HG03097 (cell line): ENCODE measurements around the gene FRS2.
"Not testable (repeated sequence)": the region's sequence is repeated elsewhere in the genome, so short reads cannot be mapped to it uniquely, and the experiment has no call there.

ENCODE experiments used
- ATAC-seq: cut with Tn5 transposase; IDR thresholded peaks from one replicate; pipeline ENCODE4 v1.9.1; 2021; ENCODE audit not compliant: unreplicated experiment, low FRiP score

Gene FRS2

DNA sequence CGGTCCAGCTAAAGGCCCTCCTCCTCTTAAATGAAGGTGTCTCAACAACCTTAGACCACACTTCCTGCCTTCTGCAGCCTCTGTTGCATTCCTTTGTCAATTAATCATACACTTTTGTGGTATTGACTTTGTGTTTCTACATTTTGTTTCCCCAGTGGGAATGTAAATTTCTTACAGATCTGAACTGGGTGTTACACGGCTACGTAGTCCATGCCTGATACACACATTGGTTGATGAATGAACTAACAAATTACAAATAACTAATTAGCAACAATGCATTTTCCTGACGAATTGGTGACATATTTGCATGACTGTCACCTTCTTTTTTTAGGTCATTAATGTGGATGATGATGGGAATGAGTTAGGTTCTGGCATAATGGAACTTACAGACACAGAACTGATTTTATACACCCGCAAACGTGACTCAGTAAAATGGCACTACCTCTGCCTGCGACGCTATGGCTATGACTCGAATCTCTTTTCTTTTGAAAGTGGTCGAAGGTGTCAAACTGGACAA lies 99.9 kb downstream of the FRS2 start:
- ATAC-seq, result no peak

DNA sequence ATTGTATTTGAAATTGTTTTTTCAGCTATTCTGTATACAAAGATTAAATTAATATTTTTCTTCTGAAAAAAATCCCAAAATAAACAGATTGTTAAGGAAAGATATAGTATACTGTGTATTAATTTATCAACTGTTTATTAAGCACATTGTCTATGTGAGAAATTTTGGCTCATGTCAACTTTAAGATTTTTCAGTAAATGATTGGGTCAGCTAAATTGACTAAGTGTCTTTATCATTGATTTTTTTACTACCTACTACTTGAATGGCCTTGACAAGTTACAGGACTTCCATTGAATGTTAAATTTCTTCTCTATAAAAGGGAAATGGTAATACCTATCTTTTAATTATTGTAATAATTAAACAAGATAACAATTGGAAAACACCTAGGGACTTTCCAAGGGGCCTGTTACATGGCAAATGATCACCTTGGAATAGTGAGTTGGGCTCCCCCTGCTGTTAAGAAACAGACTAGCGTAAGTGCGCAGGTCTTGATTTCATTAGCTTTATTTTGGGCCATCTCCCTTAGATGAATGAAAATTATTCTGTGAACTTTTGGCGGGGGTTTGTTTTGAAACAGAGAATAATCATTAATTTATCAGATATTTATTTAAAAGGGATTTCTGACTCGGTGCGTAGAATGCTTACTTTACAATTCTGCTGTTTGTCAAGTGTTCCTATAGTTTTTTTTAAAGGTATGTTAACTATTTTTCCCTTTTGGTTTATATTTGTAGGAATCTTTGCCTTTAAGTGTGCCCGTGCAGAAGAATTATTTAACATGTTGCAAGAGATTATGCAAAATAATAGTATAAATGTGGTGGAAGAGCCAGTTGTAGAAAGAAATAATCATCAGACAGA lies 100.6 kb downstream of the FRS2 start:
- ATAC-seq, result peak; percentile 55

DNA sequence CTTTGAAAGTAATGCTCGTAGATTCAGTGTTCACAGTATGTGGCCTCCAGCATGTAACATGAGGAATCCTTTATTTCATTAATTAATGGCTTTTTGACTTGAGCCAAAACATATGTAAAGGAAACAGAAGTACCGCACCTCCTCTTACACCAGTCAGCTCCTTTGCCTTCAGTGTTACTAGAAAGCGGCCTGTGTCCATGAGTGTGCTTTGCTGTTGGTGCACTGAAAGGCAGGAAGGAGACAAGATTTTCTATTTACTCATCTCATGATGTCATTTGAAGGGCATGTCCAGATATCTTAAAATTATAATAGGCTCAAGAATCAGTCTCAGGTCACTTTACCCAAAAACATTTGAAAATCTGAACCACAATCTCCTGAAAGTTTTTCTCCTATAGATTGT lies 105.2 kb downstream of the FRS2 start:
- no peak for ATAC-seq

DNA sequence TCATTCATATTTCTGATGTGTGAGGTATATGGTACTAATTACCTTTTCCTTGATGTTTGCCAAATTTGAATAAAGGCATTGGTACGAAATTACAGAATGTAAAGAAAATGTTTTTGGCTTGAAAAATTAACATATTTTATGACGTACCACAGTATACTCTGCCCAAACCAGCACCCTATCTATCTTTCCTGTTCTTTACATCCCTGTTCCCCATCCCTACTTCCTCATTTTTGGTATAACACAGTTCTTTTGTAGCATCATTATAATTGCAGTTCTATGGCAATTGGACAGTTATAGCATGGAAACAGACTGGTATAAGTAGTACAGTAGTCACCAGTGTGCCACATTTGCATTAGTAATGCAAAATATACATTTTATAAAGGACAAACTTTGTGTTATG lies 108.1 kb downstream of the FRS2 start:
- ATAC-seq, result no peak

DNA sequence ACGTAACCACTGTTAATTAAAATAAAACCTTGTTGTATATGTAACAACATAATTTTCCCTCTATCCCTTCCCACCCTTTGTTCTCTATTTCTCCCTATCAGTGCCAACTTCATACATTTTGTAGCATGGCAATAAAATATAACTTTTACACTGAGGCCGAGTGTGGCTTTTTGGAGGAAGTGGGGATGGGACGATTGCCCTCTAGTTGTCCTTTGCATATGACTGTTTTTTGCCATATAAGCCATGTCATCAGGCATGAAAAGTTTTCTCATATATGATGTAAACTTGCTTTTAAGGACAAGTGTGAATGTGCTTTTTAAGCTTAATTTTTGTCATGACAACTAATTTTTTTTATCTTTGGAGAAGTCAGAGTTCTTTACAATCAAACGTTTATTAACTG lies 108.8 kb downstream of the FRS2 start:
- no peak for ATAC-seq

DNA sequence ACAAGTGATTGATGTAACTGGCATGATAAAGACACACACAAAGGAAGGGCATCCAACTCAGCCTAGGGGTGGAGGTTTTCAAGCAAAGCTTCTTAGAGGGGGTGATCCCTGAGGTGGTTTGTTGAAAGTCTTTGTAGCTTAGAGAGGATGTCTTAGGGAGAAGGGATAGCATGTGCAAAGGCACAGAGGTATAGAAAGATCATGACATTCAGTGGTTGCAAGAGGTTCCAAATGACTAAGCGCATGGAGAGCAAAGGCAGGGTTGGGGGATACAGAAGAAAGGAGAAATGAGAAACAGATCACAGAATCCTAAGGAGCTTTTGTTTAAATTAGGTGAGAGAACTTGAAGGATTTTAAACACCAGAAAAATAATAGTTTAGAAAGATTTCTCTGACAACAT lies 109.9 kb downstream of the FRS2 start:
- no peak for ATAC-seq

DNA sequence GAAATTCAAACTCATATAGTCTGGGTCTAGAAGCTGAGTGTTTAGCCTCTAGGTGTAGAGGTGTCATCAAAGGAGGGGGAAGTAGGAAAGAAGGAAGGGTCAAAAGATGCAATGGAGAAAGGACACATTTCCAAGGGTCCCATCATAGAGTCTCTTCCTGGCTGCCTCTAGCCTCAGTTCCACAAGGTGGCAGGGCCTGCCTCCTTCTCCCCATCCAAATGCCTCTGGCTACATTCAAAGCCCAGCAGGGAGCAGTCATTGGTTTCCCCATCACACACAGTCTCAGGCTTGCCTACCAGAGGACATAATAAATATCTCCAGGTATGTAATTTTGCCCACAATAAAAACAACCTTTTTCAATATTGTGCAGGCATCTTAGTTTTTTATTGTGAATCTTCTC lies 113.0 kb downstream of the FRS2 start:
- no peak for ATAC-seq

- peak; percentile 92 for ATAC-seq
Observed at GRCh38 chr12:69585189-69586062, 115.2 kb downstream of the FRS2 start, which contains the start of gene CCT2. Gene CCT2, plus strand, starts transcription at chr12:69585459. Its CDS starts 63 bp downstream, at chr12:69585522.

DNA sequence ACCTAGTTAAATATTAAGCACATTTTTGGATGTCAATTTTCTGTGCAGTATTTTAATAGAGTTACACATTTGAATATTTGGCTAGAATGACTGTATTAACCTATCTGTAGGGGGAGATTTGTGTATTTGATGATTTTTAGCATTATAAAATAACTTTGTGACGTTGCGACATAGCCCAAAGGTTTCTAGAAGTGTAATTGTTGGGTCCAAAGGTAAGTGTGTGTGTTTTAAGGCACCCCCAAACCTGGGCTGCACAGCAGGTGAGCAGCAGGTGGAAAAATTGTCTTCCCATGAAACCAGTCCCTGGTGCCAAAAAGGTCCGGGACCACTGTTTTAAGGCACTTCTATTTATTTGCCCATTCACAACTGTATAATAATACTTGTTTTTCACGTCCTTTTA lies 118.3 kb downstream of the FRS2 start:
- no peak for ATAC-seq

DNA sequence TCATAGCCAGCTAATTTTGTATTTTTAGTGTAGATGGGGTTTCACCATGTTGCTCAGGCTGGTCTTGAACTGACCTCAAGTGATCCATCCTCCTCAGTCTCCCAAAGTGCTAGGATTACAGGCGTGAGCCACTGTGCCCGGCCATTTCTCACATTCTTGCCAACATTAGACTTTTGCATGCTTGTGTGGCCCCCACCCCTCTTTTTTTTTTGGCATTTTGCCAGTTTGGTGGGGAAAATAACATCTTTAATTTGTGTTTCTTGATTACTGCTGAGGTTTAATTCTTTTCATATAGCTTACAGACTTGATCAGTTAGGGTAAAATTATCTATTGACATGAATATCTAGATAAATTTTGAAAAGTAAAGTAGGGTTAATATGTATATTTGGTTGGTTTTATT lies 118.9 kb downstream of the FRS2 start:
- ATAC-seq, result no peak

- no peak for ATAC-seq
Observed at GRCh38 chr12:69595689-69596088, 125.5 kb downstream of the FRS2 start.

- no peak for ATAC-seq
Observed at GRCh38 chr12:69598174-69598753, 128.1 kb downstream of the FRS2 start.

GRCh38 chr12:69600804-69601203 lies 130.6 kb downstream of the FRS2 start:
- no peak for ATAC-seq

GRCh38 chr12:69601962-69602685 lies 131.9 kb downstream of the FRS2 start:
- ATAC-seq, result no peak

DNA sequence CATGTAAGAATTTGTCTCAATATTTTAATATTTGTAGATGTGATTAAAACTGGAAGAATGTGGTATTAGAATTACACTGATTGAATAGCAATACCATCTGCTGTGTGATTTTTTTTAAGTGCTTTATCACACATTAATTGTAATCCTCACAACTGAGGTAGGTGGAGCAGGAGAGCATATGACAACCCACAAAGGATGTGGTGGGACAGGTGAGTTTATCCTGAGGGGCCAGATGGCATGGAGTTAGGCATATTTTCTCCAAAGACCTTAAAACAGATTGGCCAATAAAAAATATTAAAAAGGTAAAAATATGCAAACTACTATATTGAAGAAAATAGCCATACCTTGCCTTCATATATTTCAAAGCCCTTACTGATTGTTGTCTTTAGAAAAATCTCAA lies 132.8 kb downstream of the FRS2 start:
- no peak for ATAC-seq

DNA sequence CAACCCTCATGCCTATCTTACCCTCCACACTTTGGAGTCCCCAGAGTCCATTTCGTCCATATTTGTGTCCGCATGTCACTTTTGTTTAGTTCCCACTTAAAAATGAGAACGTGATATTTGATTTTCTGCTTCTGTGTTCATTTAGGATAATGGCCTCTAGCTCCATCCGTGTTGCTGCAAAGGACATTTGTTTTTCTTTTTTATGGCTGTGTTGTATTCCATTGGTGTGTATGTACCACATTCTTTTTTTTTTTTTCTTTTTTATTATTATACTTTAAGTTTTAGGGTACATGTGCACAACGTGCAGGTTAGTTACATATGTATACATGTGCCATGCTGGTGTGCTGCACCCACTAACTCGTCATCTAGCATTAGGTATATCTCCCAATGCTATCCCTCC lies 133.4 kb downstream of the FRS2 start:
- not testable (repeated sequence) for ATAC-seq

GRCh38 chr12:69604275-69604674 lies 134.1 kb downstream of the FRS2 start:
- not testable (repeated sequence) for ATAC-seq

GRCh38 chr12:69608114-69608513 lies 137.9 kb downstream of the FRS2 start:
- ATAC-seq, result no peak

DNA sequence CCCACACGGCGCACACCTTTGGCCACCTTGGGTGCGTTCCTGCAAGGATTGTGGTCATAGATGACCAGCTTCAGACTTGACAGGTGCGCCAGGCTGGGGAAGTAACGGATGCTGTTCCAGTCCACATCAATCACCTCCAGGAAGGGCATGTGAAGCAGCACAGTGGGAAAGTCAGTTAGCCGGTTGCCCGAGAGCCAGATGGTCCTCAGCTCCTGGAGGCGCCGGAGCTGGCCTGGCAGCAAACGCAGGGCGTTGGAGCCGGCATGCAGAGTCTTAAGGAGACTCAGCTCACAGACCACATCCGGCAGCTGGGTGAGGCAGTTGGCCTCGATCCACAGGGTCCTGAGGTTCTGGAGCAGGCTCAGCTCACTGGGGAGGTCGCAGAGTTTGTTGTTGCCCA lies 139.9 kb downstream of the FRS2 start:
- no peak for ATAC-seq

- ATAC-seq, result no peak
Observed at GRCh38 chr12:69610729-69611128, 140.5 kb downstream of the FRS2 start, which contains the start of gene LRRC10. Gene LRRC10, minus strand, starts transcription at chr12:69610907. Its CDS starts 69 bp downstream, at chr12:69610838.
